Upper lobe of right lung (tissue), 1 donor: ENCODE measurements around the gene MED29. TPM values are rescaled to one million over a fixed set of nuclear protein-coding genes. Genes with fewer than 3 reads are reported as not detected.

Source experiments
- ATAC-seq: fragments of 200-7000 bp; cut with Tn5 transposase; one replicate; pipeline ENCODE4 v1.9.1; 2020; ENCODE audit warnings: mild to moderate bottlenecking, moderate library complexity
- DNase-seq: peaks from one replicate; pipeline ENCODE4 v3.0.0-alpha.2; 2020
- H3K27ac ChIP-seq: fragments of 200-600 bp; one replicate; pipeline ENCODE4 v1.8.0; 2022
- H3K27me3 ChIP-seq: fragments of 200-600 bp; one replicate; pipeline ENCODE4 v1.8.0; 2022; ENCODE audit warnings: mild to moderate bottlenecking
- H3K36me3 ChIP-seq: fragments of 200-600 bp; one replicate; pipeline ENCODE4 v1.8.0; 2022
- H3K4me1 ChIP-seq: fragments of 200-600 bp; one replicate; pipeline ENCODE4 v1.8.0; 2022
- H3K4me3 ChIP-seq: fragments of 200-600 bp; one replicate; pipeline ENCODE4 v1.8.0; 2022; ENCODE audit warnings: mild to moderate bottlenecking
- H3K9me3 ChIP-seq: fragments of 200-600 bp; one replicate; pipeline ENCODE4 v1.8.0; 2022
- CTCF ChIP-seq: fragments of 200-600 bp; IDR thresholded peaks from one replicate; pipeline ENCODE4 v1.8.0; 2022; ENCODE audit warnings: antibody characterized with exemption
- intact Hi-C: fragments of 100-400 bp; cut with DNase I; formaldehyde crosslinking; loops from one replicate; pipeline ENCODE4 v1.11.0; 2022
- long read RNA-seq: library from polyadenylated mRNA; unstranded; transcript quantifications from one replicate; pipeline ENCODE4 v2.0.0, GENCODE V29; 2021
- total RNA-seq: library from RNA; stranded (reverse); fragmentation: NEBNext Ultra II Directional; extraction: Animal tissue kit (Norgen Biotek cat#: 25700); gene quantifications from one replicate; pipeline ENCODE4 v1.2.1, GENCODE V29; 2021
- donor health status: DM: no; HTN: yes; CAD: no; lungs with severe emphysema.

MED29 gene
- total RNA-seq: 28.8 TPM
- long read RNA-seq, transcript MED29-201 (4 exons, 3,653 nt): major isoform, 21 of 29 reads
- long read RNA-seq, partial matches to known transcripts: 1 of 29 reads
- long read RNA-seq, other reads (novel, unspliced or antisense): 7 of 29 reads

GRCh38 chr19:39390751-39391437, at the start of gene MED29, which contains the start of gene PAF1:
TSS of gene MED29 (plus strand) at chr19:39391378. CDS start at chr19:39391423, 45 bp downstream.
TSS of gene PAF1 (minus strand) at chr19:39391106. CDS start at chr19:39390864, 242 bp downstream.
- Histone ChIP-seq H3K9me3 (no peaks in the 10 kb centered on the region), H3K4me1 (peaks cover 16% of the 10 kb centered on the region), H3K27me3 (no peaks in the 10 kb centered on the region), H3K27ac (peak within 1 kb of the TSS; percentile 96), H3K4me3 (peak within 1 kb of the TSS; percentile 69), H3K36me3 (peaks cover 63% of the 10 kb centered on the region)
- intact Hi-C loops: no loop called here
- no peak for TF ChIP-seq CTCF
- peak; percentile 97 for ATAC-seq
- peak; percentile 97 for DNase-seq

- peak; percentile 96 for ATAC-seq
Measured at GRCh38 chr19:39341719-39342604, 49.2 kb upstream of the MED29 start, which contains the start of gene SAMD4B. TSS of gene SAMD4B (plus strand) at chr19:39342421. CDS start at chr19:39356894, 14,473 bp downstream.

GRCh38 chr19:39342647-39343305, 48.4 kb upstream of the MED29 start:
- no peak for ATAC-seq
- H3K9me3 ChIP-seq: no peaks in the 10 kb centered on the region
- peaks cover 8% of the 10 kb centered on the region for H3K36me3 ChIP-seq
- DNase-seq: peak; percentile 72
- H3K4me1 ChIP-seq: peaks cover 39% of the 10 kb centered on the region
- no peaks in the 10 kb centered on the region for H3K27me3 ChIP-seq
- H3K27ac ChIP-seq: peak overlapping the region; percentile 77
- H3K4me3 ChIP-seq: peak overlapping the region; percentile 73
- no peak for TF ChIP-seq CTCF
- intact Hi-C loops: no loop called here

More at GRCh38 chr19:39341719-39342604, 49.2 kb upstream of the MED29 start, which contains the start of gene SAMD4B:
- intact Hi-C loops: no loop called here
- no peaks in the 10 kb centered on the region for H3K36me3 ChIP-seq
- no peaks in the 10 kb centered on the region for H3K27me3 ChIP-seq
- TF ChIP-seq CTCF: peak; percentile 88
- peaks cover 39% of the 10 kb centered on the region for H3K4me1 ChIP-seq
- peak; percentile 100 for DNase-seq
- peak within 1 kb of the TSS; percentile 89 for H3K27ac ChIP-seq
- no peaks in the 10 kb centered on the region for H3K9me3 ChIP-seq
- peak within 1 kb of the TSS; percentile 80 for H3K4me3 ChIP-seq

GRCh38 chr19:39345956-39346355, 45.2 kb upstream of the MED29 start:
- intact Hi-C loops: no loop called here
- DNase-seq: no peak

More at GRCh38 chr19:39345956-39346355, 45.2 kb upstream of the MED29 start:
- no peak for TF ChIP-seq CTCF
- peaks cover 29% of the 10 kb centered on the region for H3K4me1 ChIP-seq
- H3K27me3 ChIP-seq: no peaks in the 10 kb centered on the region
- ATAC-seq: no peak
- H3K27ac ChIP-seq: no peak overlapping the region
- no peaks in the 10 kb centered on the region for H3K9me3 ChIP-seq
- H3K36me3 ChIP-seq: peaks cover 14% of the 10 kb centered on the region
- H3K4me3 ChIP-seq: no peak overlapping the region
